A549 (cell line): ENCODE results near the gene SPINDOC. TPM values are rescaled to one million over a fixed set of nuclear protein-coding genes. Genes with fewer than 3 reads are reported as not detected.
A peak's percentile ranks its signal among the peaks of the same experiment; 100 is the strongest.

Experiments
- ATAC-seq, 2 experiments: fragments of 200-7000 bp in 1 of 2; fragments of >200 bp in 1 of 2; cut with Nextera tagmentation in 1 of 2; cut with Tn5 transposase in 1 of 2; 3 replicates each; pipeline versions ENCODE4 v1.8.0 to v1.9.1; 2018 to 2020; ENCODE audit warnings: mild to moderate bottlenecking in 1 of 2, moderate library complexity in 1 of 2
- CTCF ChIA-PET: fragments of 300-600 bp; sonication (Branson Sonifier 250); formaldehyde crosslinking; extraction: SDS; loops from one replicate; lab custom pipeline; 2021; ENCODE audit warnings: antibody characterized with exemption, inconsistent platforms; lab: Yijun Ruan, JAX
- POLR2A ChIA-PET: fragments of 350-600 bp; formaldehyde crosslinking; extraction: SDS; loops from one replicate; lab custom pipeline; 2021; ENCODE audit warnings: antibody characterized with exemption, inconsistent platforms; lab: Yijun Ruan, JAX
- DNase-seq, 2 experiments: peaks; one replicate each; pipeline versions ENCODE4 v3.0.0 to v3.0.0-alpha.2; 2011 to 2016; ENCODE audit warnings: low read depth in 1 of 2, low spot score in 1 of 2
- FAIRE-seq: peaks from 2 replicates; lab custom pipeline; 2011; peaks lifted over from hg19 to GRCh38; lab: Jason Lieb, UNC
- H3K27ac ChIP-seq, 2 experiments: fragments of >200 bp; sonication (Bioruptor Twin); formaldehyde crosslinking; 3 replicates each; pipeline ENCODE4 v1.5.1; 2016 to 2017
- H3K4me1 ChIP-seq: fragments of >200 bp; sonication (Bioruptor Twin); formaldehyde crosslinking; 3 replicates; pipeline ENCODE4 v1.6.1; 2016
- H3K4me2 ChIP-seq: fragments of >200 bp; sonication (Bioruptor Twin); formaldehyde crosslinking; 3 replicates; pipeline ENCODE4 v1.6.1; 2016
- H3K4me3 ChIP-seq: fragments of >200 bp; sonication (Bioruptor Twin); formaldehyde crosslinking; 3 replicates; pipeline ENCODE4 v1.5.1; 2016
- H3K9me3 ChIP-seq: fragments of >200 bp; sonication (Bioruptor Twin); formaldehyde crosslinking; 3 replicates; pipeline ENCODE4 v1.6.1; 2016
- CBX2 ChIP-seq: fragments of 200-600 bp; sonication (generic); IDR thresholded peaks from 2 replicates; pipeline ENCODE4 v1.6.1; 2016; ENCODE audit warnings: low read depth, mild to moderate bottlenecking, borderline replicate concordance
- CEBPB ChIP-seq, 2 experiments: fragments of >200 bp in 1 of 2; sonication (Bioruptor Twin) in 1 of 2; formaldehyde crosslinking in 1 of 2; IDR thresholded peaks; 2 replicates each; pipeline ENCODE4 v1.6.1; 2012 to 2016
- CHD4 ChIP-seq: fragments of 200-600 bp; sonication (generic); IDR thresholded peaks from 2 replicates; pipeline ENCODE4 v1.6.1; 2016; ENCODE audit warnings: antibody characterized with exemption, mild to moderate bottlenecking, borderline replicate concordance
- FOSB ChIP-seq: fragments of 250-450 bp; sonication (Bioruptor Pico); IDR thresholded peaks from 2 replicates; pipeline ENCODE4 v1.5.0; 2020; ENCODE audit warnings: mild to moderate bottlenecking, moderate library complexity
- FOSL2 ChIP-seq, 2 experiments: fragments of 450-650 bp in 1 of 2; fragments of >200 bp in 1 of 2; sonication (Bioruptor Twin) in 1 of 2; formaldehyde crosslinking; IDR thresholded peaks; 2 replicates each; pipeline versions ENCODE4 v1.5.0 to v1.6.1; 2016 to 2020; ENCODE audit warnings: mild to moderate bottlenecking in 1 of 2, moderate library complexity in 1 of 2
- GATA3 ChIP-seq: IDR thresholded peaks from 2 replicates; pipeline ENCODE4 v1.6.1; 2012; ENCODE audit warnings: borderline replicate concordance
- HDAC2 ChIP-seq: fragments of 200-600 bp; sonication (generic); IDR thresholded peaks from 2 replicates; pipeline ENCODE4 v1.6.1; 2016
- HOXA7 ChIP-seq: fragments of 250-450 bp; sonication (Bioruptor Pico); IDR thresholded peaks from 2 replicates; pipeline ENCODE4 v1.5.0; 2020; ENCODE audit warnings: mild to moderate bottlenecking, moderate library complexity
- HOXB13 ChIP-seq: fragments of 250-450 bp; sonication (Bioruptor Pico); IDR thresholded peaks from 2 replicates; pipeline ENCODE4 v1.5.0; 2020; ENCODE audit warnings: low read depth, mild to moderate bottlenecking, moderate library complexity
- JUN ChIP-seq, 2 experiments: fragments of >200 bp; sonication (Bioruptor Twin); formaldehyde crosslinking; IDR thresholded peaks; 2 replicates in 1 of 2; 3 replicates in 1 of 2; pipeline ENCODE4 v1.6.1; 2016 to 2017
- MAZ ChIP-seq: fragments of 150-350 bp; IDR thresholded peaks from 2 replicates; pipeline ENCODE4 v1.6.1; 2014; ENCODE audit warnings: antibody characterized with exemption, low read depth, low read length, borderline replicate concordance
- MYC ChIP-seq: IDR thresholded peaks from 2 replicates; pipeline ENCODE4 v1.6.1; 2012; ENCODE audit warnings: mild to moderate bottlenecking, inconsistent platforms, low read length, improper control_type of control experiment, borderline replicate concordance
- NFE2L2 ChIP-seq: fragments of 150-350 bp; conservative IDR thresholded peaks from 2 replicates; pipeline ENCODE4 v1.6.1; 2014; ENCODE audit warnings: low read length
- NPAS2 ChIP-seq: fragments of 250-450 bp; sonication (Bioruptor Pico); IDR thresholded peaks from 2 replicates; pipeline ENCODE4 v1.8.0; 2022; ENCODE audit warnings: mild to moderate bottlenecking, moderate library complexity, borderline replicate concordance
- NR3C1 ChIP-seq: fragments of >200 bp; sonication (Bioruptor Twin); formaldehyde crosslinking; IDR thresholded peaks from 3 replicates; pipeline ENCODE4 v1.6.1; 2017
- PBX3 ChIP-seq: IDR thresholded peaks from 2 replicates; pipeline ENCODE4 v1.6.1; 2012
- POLR2A ChIP-seq: IDR thresholded peaks from 2 replicates; pipeline ENCODE4 v1.6.1; 2012; ENCODE audit warnings: mild to moderate bottlenecking, low read length
- POLR2AphosphoS2 ChIP-seq: conservative IDR thresholded peaks from 2 replicates; pipeline ENCODE4 v1.6.1; 2012; ENCODE audit warnings: low read length, improper control_type of control experiment, inconsistent platforms
- RCOR1 ChIP-seq: fragments of 150-350 bp; IDR thresholded peaks from 2 replicates; pipeline ENCODE4 v1.6.1; 2014; ENCODE audit warnings: antibody characterized with exemption, low read length, low read depth
- REST ChIP-seq: fragments of 200-600 bp; sonication (generic); IDR thresholded peaks from 2 replicates; pipeline ENCODE4 v1.6.1; 2016; ENCODE audit warnings: antibody characterized with exemption, mild to moderate bottlenecking, moderate library complexity
- SREBF2 ChIP-seq: fragments of 450-650 bp; IDR thresholded peaks from 2 replicates; pipeline ENCODE4 v1.6.1; 2014; ENCODE audit warnings: mild to moderate bottlenecking, moderate library complexity
- ZC3H11A ChIP-seq: fragments of 450-650 bp; IDR thresholded peaks from 2 replicates; pipeline ENCODE4 v1.6.1; 2014; ENCODE audit warnings: antibody characterized with exemption, mild to moderate bottlenecking
- ZSCAN20 ChIP-seq: fragments of 250-450 bp; sonication (Bioruptor Pico); IDR thresholded peaks from 2 replicates; pipeline ENCODE4 v1.8.0; 2022; ENCODE audit warnings: mild to moderate bottlenecking, moderate library complexity
- WGBS: methylation state at CpG from one replicate; pipeline ENCODE4 v1.1.6; 2017; ENCODE audit errors: missing lambda C conversion rate; 5-methylcytosine and 5-hydroxymethylcytosine counted together
- polyA plus RNA-seq, 4 experiments: library from polyadenylated mRNA; depleted of rRNA in 3 of 4; stranded (reverse); fragments of >200 nt; fragmentation: RNase III in 1 of 4; extraction: RNeasy Plus Mini Kit Qiagen cat#74134 plus additional on column Dnase treatment in 1 of 4; gene quantifications; 2 replicates in 3 of 4; 3 replicates in 1 of 4; pipeline ENCODE4 v1.2.3, GENCODE V29; 2011 to 2017
- TF ChIP-seq, protein P1 (sequence below): fragments of >200 bp; sonication (Bioruptor Twin); formaldehyde crosslinking; IDR thresholded peaks from 3 replicates; pipeline ENCODE4 v1.5.1; 2016
- TF ChIP-seq, protein P2 (sequence below): IDR thresholded peaks from 2 replicates; pipeline ENCODE4 v1.6.1; 2012
- TF ChIP-seq, protein P3 (sequence below): fragments of 250-450 bp; sonication (Bioruptor Pico); IDR thresholded peaks from 2 replicates; pipeline ENCODE4 v1.5.0; 2021; ENCODE audit warnings: mild to moderate bottlenecking, moderate library complexity, borderline replicate concordance

SPINDOC gene
- polyA plus RNA-seq, 2 of the 4 experiments (the other 2 are of a cell fraction) = 17.6 to 34.8 TPM

GRCh38 chr11:63868399-63869064 is 55.3 kb downstream of the SPINDOC start:
- DNase-seq (no peak), ATAC-seq (no peak), FAIRE-seq (no peak)
- Histone ChIP-seq H3K9me3 (no peaks in the 10 kb centered on the region), H3K4me3 (no peak overlapping the region), H3K4me1 (peaks cover 60% of the 10 kb centered on the region), H3K27ac (no peak overlapping the region), H3K4me2 (no peak overlapping the region)
- POLR2A ChIA-PET = no interaction called here
- WGBS = 89% methylated on average over 9 of the region's 9 CpGs
- CTCF ChIA-PET = interaction anchor here (0.5 to 2.0 kb wide), 2 partner anchors 12 to 77 kb away, joined by 3 to 5 read pairs; no protein-coding TSS in a partner anchor
- TF ChIP-seq NFE2L2 = no peak
- TF ChIP-seq FOSL2 (IDR thresholded peaks at IDR 0.05) = no peak
- TF ChIP-seq FOSL2 (CRISPR knock-in tag; IDR thresholded peaks at IDR 0.05) = no peak
- TF ChIP-seq MAZ = no peak
- TF ChIP-seq HOXB13 (CRISPR knock-in tag) = no peak
- TF ChIP-seq POLR2AphosphoS2 = no peak
- no peak for TF ChIP-seq PBX3
- no peak for TF ChIP-seq POLR2A
- no peak for TF ChIP-seq NPAS2
- TF ChIP-seq CHD4 = no peak
- TF ChIP-seq, protein P1, sequence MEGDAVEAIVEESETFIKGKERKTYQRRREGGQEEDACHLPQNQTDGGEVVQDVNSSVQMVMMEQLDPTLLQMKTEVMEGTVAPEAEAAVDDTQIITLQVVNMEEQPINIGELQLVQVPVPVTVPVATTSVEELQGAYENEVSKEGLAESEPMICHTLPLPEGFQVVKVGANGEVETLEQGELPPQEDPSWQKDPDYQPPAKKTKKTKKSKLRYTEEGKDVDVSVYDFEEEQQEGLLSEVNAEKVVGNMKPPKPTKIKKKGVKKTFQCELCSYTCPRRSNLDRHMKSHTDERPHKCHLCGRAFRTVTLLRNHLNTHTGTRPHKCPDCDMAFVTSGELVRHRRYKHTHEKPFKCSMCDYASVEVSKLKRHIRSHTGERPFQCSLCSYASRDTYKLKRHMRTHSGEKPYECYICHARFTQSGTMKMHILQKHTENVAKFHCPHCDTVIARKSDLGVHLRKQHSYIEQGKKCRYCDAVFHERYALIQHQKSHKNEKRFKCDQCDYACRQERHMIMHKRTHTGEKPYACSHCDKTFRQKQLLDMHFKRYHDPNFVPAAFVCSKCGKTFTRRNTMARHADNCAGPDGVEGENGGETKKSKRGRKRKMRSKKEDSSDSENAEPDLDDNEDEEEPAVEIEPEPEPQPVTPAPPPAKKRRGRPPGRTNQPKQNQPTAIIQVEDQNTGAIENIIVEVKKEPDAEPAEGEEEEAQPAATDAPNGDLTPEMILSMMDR = no peak
- TF ChIP-seq CEBPB (IDR thresholded peaks at IDR 0.05) = no peak
- TF ChIP-seq JUN (IDR thresholded peaks at IDR 0.05) = no peak
- TF ChIP-seq ZC3H11A = no peak
- no peak for TF ChIP-seq GATA3
- no peak for TF ChIP-seq RCOR1
- no peak for TF ChIP-seq FOSB
- TF ChIP-seq HOXA7 (CRISPR knock-in tag) = no peak
- TF ChIP-seq CBX2 = no peak
- no peak for TF ChIP-seq MYC
- TF ChIP-seq, all 56 proteins: peak for 0

DNA sequence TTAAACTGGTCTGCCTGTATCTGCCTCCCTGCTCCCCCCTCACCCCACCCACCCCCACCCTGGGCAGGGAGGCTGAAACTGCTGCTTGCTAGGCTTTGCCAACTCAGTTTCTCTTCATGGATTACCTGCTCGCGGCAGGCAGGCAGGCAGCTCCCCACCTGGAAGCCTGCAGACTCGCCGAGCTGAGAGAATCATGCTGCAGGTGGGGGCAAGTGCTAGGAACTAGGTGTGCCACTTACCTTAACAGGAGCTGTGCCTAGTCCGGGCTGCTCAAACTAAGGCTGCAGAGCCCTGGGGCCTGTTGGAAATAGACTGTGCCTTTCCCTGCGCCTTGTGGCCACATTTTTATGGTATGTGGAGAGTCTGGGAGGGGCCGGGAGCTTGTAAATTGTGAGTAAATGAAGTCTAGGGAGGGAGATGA is 55.9 kb downstream of the SPINDOC start:
- CTCF ChIA-PET = interaction anchor here (1.0 to 1.5 kb wide), 4 partner anchors 14 to 77 kb away, joined by 3 read pairs; no protein-coding TSS in a partner anchor
- H3K27ac ChIP-seq = peak overlapping the region in 1 of 2 experiments; percentile 20; a peak in 1 of 6 replicates
- TF ChIP-seq NR3C1 (no peak), SREBF2 (no peak)
- 89% methylated on average over 7 of the region's 7 CpGs for WGBS
- no peaks in the 10 kb centered on the region for H3K9me3 ChIP-seq
- peaks cover 57% of the 10 kb centered on the region for H3K4me1 ChIP-seq
- FAIRE-seq (no peak), ATAC-seq (no peak), DNase-seq (no peak)
- POLR2A ChIA-PET = no interaction called here
- no peak overlapping the region for H3K4me3 ChIP-seq
- H3K4me2 ChIP-seq = no peak overlapping the region

DNA sequence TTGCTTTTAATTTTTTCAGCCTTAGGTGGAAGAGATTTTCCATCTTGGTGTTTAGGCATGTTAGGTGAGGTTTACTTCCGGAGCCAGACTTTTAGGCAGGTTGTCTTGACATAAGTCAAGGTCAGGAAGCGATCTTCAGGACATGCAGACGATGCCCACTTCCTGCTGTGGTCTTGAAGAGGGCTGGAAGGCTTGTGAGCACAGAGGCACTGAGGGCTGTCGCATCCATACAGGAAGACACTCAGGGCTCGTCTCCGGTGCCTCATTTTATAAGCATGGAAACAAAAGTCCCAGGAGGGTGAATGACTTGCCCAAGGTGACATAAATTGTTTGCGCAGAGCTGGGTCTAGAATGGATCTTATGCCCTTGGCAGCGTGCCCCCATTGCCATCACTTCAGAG is 56.4 kb downstream of the SPINDOC start:
- no peak for TF ChIP-seq REST
- TF ChIP-seq, protein P2, sequence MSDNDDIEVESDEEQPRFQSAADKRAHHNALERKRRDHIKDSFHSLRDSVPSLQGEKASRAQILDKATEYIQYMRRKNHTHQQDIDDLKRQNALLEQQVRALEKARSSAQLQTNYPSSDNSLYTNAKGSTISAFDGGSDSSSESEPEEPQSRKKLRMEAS = no peak
- TF ChIP-seq HDAC2 = no peak
- TF ChIP-seq MYC = no peak
- no peak for TF ChIP-seq NFE2L2
- TF ChIP-seq, protein P3, sequence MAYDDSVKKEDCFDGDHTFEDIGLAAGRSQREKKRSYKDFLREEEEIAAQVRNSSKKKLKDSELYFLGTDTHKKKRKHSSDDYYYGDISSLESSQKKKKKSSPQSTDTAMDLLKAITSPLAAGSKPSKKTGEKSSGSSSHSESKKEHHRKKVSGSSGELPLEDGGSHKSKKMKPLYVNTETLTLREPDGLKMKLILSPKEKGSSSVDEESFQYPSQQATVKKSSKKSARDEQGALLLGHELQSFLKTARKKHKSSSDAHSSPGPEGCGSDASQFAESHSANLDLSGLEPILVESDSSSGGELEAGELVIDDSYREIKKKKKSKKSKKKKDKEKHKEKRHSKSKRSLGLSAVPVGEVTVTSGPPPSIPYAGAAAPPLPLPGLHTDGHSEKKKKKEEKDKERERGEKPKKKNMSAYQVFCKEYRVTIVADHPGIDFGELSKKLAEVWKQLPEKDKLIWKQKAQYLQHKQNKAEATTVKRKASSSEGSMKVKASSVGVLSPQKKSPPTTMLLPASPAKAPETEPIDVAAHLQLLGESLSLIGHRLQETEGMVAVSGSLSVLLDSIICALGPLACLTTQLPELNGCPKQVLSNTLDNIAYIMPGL (CRISPR knock-in tag) = no peak
- TF ChIP-seq ZSCAN20 (CRISPR knock-in tag) = no peak

More for the DNA sequence above, 56.4 kb downstream of the SPINDOC start:
- 84% methylated on average over 8 of the region's 8 CpGs for WGBS
- peaks cover 57% of the 10 kb centered on the region for H3K4me1 ChIP-seq
- POLR2A ChIA-PET = no interaction called here
- H3K4me3 ChIP-seq = no peak overlapping the region
- ATAC-seq = no peak
- H3K27ac ChIP-seq = peak overlapping the region in 1 of 2 experiments; percentile 20; a peak in 3 of 6 replicates
- no peak for DNase-seq
- no peak overlapping the region for H3K4me2 ChIP-seq
- CTCF ChIA-PET = interaction anchor here (1.0 to 1.5 kb wide), 4 partner anchors 13 to 76 kb away, joined by 3 read pairs; no protein-coding TSS in a partner anchor
- no peaks in the 10 kb centered on the region for H3K9me3 ChIP-seq
- FAIRE-seq = no peak
